ENCODE data around the gene CCDC85A. TPM values are rescaled to one million over a fixed set of nuclear protein-coding genes. Genes with fewer than 3 reads are reported as not detected.

Gene CCDC85A
- total RNA-seq, 4 donors from 2014 or later, result 2.7 to 3.7 (median 3.6) TPM

DNA sequence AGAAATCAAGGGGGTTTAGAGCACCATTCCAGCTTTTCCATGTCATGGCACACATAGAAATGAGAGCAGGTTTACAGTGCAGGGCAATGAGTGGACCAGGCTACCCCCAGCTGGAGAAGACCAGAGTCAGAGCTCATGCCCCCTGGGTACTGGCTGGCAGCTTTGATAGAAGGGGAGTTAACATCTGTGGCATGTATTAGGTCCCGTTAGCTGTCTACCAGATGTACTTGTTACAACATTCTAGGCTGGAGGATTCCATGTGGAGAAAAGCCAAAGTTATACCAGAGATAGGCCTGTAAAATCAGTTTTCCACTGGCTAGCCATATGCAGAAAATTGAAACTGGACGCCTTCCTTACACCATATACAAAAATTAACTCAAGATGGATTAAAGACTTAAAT is 109.2 kb downstream of the CCDC85A start:
- no peak for TF ChIP-seq CTCF (IDR thresholded peaks at IDR 0.05)
- TF ChIP-seq POLR2A (IDR thresholded peaks at IDR 0.05), result no peak
- no peak overlapping the region for H3K4me3 ChIP-seq (ENCODE audit: low read depth, poor library complexity, severe bottlenecking)
- 80 to 85% methylated on average over 2 of the region's 2 CpGs for WGBS, 2 donors
- no peak for DNase-seq (ENCODE audit: low spot score in 2 of 2)
- intact Hi-C loops (cut with DNase I; ENCODE audit: low total_unique reads), result loop anchor here (2.0 kb wide), 1 partner anchor 170 kb away; no protein-coding TSS in a partner anchor

DNA sequence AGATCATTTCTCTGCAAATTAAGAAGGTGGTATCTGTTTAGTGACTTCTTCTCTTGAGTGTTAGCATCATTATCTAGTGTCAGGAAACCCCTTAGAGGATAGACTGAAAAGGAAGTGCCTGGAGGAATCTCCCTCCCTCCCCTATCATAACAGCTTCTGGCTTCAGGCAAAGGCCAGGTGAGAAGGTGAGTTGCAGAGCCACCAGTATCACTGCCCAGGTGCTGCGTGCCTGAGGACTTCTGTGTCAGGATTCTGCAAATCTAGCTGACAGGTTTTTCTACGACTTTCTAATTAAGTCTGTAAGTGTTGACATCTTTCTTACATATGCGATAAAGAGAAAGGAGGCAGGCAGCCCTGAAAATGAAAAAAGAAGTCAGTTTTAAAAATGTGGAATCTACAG is 111.9 kb downstream of the CCDC85A start:
- TF ChIP-seq POLR2A (IDR thresholded peaks at IDR 0.05), result no peak
- TF ChIP-seq CTCF (IDR thresholded peaks at IDR 0.05), result no peak
- H3K4me3 ChIP-seq (ENCODE audit: low read depth, poor library complexity, severe bottlenecking), result no peak overlapping the region
- 69 to 71% methylated on average over 3 of the region's 3 CpGs for WGBS, 2 donors
- DNase-seq (ENCODE audit: low spot score in 2 of 2), result no peak
- intact Hi-C loops (cut with DNase I; ENCODE audit: low total_unique reads), result no loop called here

DNA sequence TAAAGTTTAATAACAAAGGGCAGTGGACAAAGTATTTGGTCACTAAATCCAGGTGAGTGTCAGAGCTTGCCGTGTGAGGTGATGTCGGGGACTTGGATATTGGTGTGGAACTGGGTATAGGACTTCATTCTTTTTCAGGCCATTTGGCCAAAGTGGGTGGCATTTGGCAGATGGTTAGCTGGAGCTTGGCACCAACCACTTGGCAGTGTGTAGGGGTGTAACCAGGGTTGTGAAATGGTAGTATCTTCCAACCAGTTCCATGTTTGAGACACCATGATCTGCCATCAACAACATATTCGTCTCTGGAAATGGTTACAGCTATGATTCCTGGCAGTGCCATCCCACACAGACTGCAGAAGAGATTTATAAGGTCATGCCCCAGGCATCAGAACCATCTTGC is 113.9 kb downstream of the CCDC85A start:
- DNase-seq (ENCODE audit: low spot score in 2 of 2), result no peak
- 68 to 75% methylated on average over 3 of the region's 3 CpGs for WGBS, 2 donors
- TF ChIP-seq CTCF (IDR thresholded peaks at IDR 0.05) (no peak), POLR2A (IDR thresholded peaks at IDR 0.05) (no peak)
- H3K4me3 ChIP-seq (ENCODE audit: low read depth, poor library complexity, severe bottlenecking), result no peak overlapping the region
- intact Hi-C loops (cut with DNase I; ENCODE audit: low total_unique reads), result no loop called here

- no peak for TF ChIP-seq POLR2A (IDR thresholded peaks at IDR 0.05)
- no peak for TF ChIP-seq CTCF (IDR thresholded peaks at IDR 0.05)
- H3K4me3 ChIP-seq (ENCODE audit: low read depth, poor library complexity, severe bottlenecking), result no peak overlapping the region
- intact Hi-C loops (cut with DNase I; ENCODE audit: low total_unique reads), result no loop called here
- WGBS, 2 donors, result 47 to 60% methylated on average over 3 of the region's 3 CpGs
- no peak for DNase-seq (ENCODE audit: low spot score in 2 of 2)
Measured at GRCh38 chr2:56299171-56299691, 115.4 kb downstream of the CCDC85A start.

DNA sequence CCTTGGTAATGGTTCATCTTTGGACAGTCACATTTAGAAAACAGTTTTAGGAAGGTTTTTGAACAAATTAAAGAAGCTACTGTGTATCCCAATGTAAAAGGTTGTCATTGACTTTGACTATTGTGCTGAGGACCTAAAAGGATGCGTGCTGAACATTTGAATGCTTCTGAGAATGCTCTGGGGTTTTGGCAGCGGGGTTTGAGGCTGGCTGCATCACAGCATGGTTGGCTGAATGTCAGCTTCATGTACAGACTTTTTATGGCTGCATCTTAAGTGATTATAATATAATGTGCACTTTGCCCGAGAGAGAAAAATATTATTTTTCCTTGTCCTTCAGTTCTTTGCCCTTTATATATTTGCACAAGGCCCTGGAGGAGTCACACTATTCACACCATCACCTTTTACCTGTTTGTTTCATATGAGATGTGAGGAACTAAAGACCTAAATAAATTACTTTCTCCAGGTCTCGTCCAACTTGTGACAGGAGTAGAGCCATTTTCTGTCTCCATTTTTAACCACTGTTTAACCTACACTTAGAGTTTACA is 125.9 kb downstream of the CCDC85A start:
- TF ChIP-seq CTCF (IDR thresholded peaks at IDR 0.05) (no peak), POLR2A (IDR thresholded peaks at IDR 0.05) (no peak)
- no peak overlapping the region for H3K4me3 ChIP-seq (ENCODE audit: low read depth, poor library complexity, severe bottlenecking)
- 41 to 46% methylated on average over 4 of the region's 4 CpGs for WGBS, 2 donors
- intact Hi-C loops (cut with DNase I; ENCODE audit: low total_unique reads), result no loop called here
- no peak for DNase-seq (ENCODE audit: low spot score in 2 of 2)

DNA sequence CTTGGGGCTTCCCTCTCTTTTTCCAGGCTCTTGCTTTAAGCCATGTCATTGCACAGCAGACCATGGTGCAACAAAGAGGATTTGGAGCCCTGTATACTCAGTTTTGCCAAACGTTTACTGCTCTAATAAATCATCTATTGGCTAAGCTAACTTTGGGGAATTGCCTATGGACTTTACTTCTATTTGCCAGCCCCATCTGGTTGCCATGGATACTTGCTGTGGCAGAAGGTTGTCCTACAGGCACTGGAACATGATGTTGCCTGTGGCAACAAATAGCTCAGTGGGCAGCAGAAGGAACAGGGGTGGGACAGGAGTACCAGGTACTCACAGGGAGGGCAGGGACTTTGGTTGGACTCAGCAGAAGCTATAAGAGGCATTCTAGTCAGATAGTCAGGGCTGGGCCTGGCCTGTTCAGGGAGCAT is 129.7 kb downstream of the CCDC85A start:
- 12 to 30% methylated on average over 1 of the region's 1 CpG for WGBS, 2 donors
- no peak for DNase-seq (ENCODE audit: low spot score in 2 of 2)
- no peak overlapping the region for H3K4me3 ChIP-seq (ENCODE audit: low read depth, poor library complexity, severe bottlenecking)
- TF ChIP-seq POLR2A (IDR thresholded peaks at IDR 0.05) (no peak), CTCF (IDR thresholded peaks at IDR 0.05) (no peak)
- intact Hi-C loops (cut with DNase I; ENCODE audit: low total_unique reads), result no loop called here

Data from lower leg skin (tissue), 4 donors.